DOHH2 (cell line): ENCODE results near the gene SH2D5.

Experiments used
- CTCF ChIP-seq: fragments of 200-600 bp; sonication (generic); IDR thresholded peaks from one replicate; pipeline ENCODE4 v1.5.1; 2014; ENCODE audit warnings: antibody characterized with exemption, mild to moderate bottlenecking, low read depth, low read length; ENCODE audit not compliant: poor library complexity, severe bottlenecking
- EZH2phosphoT487 ChIP-seq: fragments of 200-600 bp; sonication (generic); IDR thresholded peaks from 2 replicates; pipeline ENCODE4 v1.6.1; 2017; ENCODE audit warnings: borderline replicate concordance, mild to moderate bottlenecking, antibody characterized with exemption, low read length, moderate library complexity, mixed read lengths

- no peak for TF ChIP-seq CTCF
- TF ChIP-seq EZH2phosphoT487, result no peak
Observed at GRCh38 chr1:20775700-20776099, 43.2 kb upstream of the SH2D5 start.
